Chondrocyte (in vitro differentiated cells): ENCODE measurements around the gene SUMO3. TPM values are rescaled to one million over a fixed set of nuclear protein-coding genes. Genes with fewer than 3 reads are reported as not detected.
A peak's percentile ranks its signal among the peaks of the same experiment; 100 is the strongest.

Experiments
- DNase-seq: peaks from one replicate; pipeline ENCODE4 v3.0.0; 2021; ENCODE audit warnings: mixed read lengths, low spot score
- H3K27ac Mint-ChIP-seq: one replicate; pipeline ENCODE4 v1.8.0; 2021; ENCODE audit warnings: mild to moderate bottlenecking, moderate library complexity, mixed read lengths; ENCODE audit not compliant: unreplicated experiment
- H3K27me3 Mint-ChIP-seq: 2 replicates; pipeline ENCODE4 v1.8.0; 2021; ENCODE audit warnings: low read depth, mixed read lengths
- H3K36me3 Mint-ChIP-seq: 2 replicates; pipeline ENCODE4 v1.8.0; 2021; ENCODE audit warnings: low read depth, mixed read lengths
- H3K4me1 Mint-ChIP-seq: 2 replicates; pipeline ENCODE4 v1.8.0; 2021; ENCODE audit warnings: low read depth, mild to moderate bottlenecking, mixed read lengths
- H3K4me3 Mint-ChIP-seq: one replicate; pipeline ENCODE4 v1.8.0; 2021; ENCODE audit warnings: mild to moderate bottlenecking, moderate library complexity, mixed read lengths; ENCODE audit not compliant: unreplicated experiment
- H3K9me3 Mint-ChIP-seq: 2 replicates; pipeline ENCODE4 v1.8.0; 2021; ENCODE audit warnings: low read depth, mixed read lengths
- CTCF ChIP-seq: fragments of 200-600 bp; sonication (generic); IDR thresholded peaks from 2 replicates; pipeline ENCODE4 v1.5.0; 2021; ENCODE audit warnings: antibody characterized with exemption, mild to moderate bottlenecking, moderate library complexity
- total RNA-seq: library from RNA; stranded (reverse); gene quantifications from 3 replicates; pipeline ENCODE4 v1.2.1, GENCODE V29; 2021

Gene SUMO3
- total RNA-seq, 1 donor from 2014 or later, result 51.3 TPM

- peaks cover 8% of the 10 kb centered on the region for H3K4me1 Mint-ChIP-seq
- peaks cover 6% of the 10 kb centered on the region for H3K9me3 Mint-ChIP-seq
- peak; percentile 78 for DNase-seq
- no peak overlapping the region for H3K4me3 Mint-ChIP-seq
- H3K36me3 Mint-ChIP-seq, result peaks cover 6% of the 10 kb centered on the region
- H3K27me3 Mint-ChIP-seq, result peaks cover 2% of the 10 kb centered on the region
- no peak for TF ChIP-seq CTCF
- no peak overlapping the region for H3K27ac Mint-ChIP-seq
Measured at GRCh38 chr21:44756423-44757185, 61.3 kb downstream of the SUMO3 start.

Other genes starting within 250 kb of the SUMO3 start
- not detected in 3 replicates for gene KRTAP10-4, start 244.3 kb downstream of the SUMO3 start, total RNA-seq
- gene KRTAP10-5, start 237.5 kb downstream of the SUMO3 start, total RNA-seq, result not detected in 3 replicates
- gene KRTAP10-6, start 225.6 kb downstream of the SUMO3 start, total RNA-seq, result not detected in 3 replicates
- gene KRTAP10-7, start 217.5 kb downstream of the SUMO3 start, total RNA-seq, result not detected in 3 replicates
- gene KRTAP10-8, start 206.0 kb downstream of the SUMO3 start, total RNA-seq, result not detected in 3 replicates
- gene KRTAP10-9, start 191.0 kb downstream of the SUMO3 start, total RNA-seq, result not detected in 3 replicates
- not detected in 3 replicates for gene KRTAP10-10, start 180.7 kb downstream of the SUMO3 start, total RNA-seq
- not detected in 3 replicates for gene KRTAP10-11, start 171.6 kb downstream of the SUMO3 start, total RNA-seq
- gene KRTAP12-4, start 163.4 kb downstream of the SUMO3 start, total RNA-seq, result not detected in 3 replicates
- not detected in 3 replicates for gene KRTAP12-3, start 160.1 kb downstream of the SUMO3 start, total RNA-seq
- gene KRTAP12-2, start 151.1 kb downstream of the SUMO3 start, total RNA-seq, result not detected in 3 replicates
- not detected in 3 replicates for gene KRTAP12-1, start 135.9 kb downstream of the SUMO3 start, total RNA-seq
- not detected in 3 replicates for gene KRTAP10-12, start 120.9 kb downstream of the SUMO3 start, total RNA-seq
- 0.15 to 0.38 TPM in 2 of 3 replicates, not detected in the other for gene TSPEAR, start 106.5 kb downstream of the SUMO3 start, total RNA-seq
- gene UBE2G2, start 16.2 kb downstream of the SUMO3 start, total RNA-seq, result 48.5 to 75.5 TPM (median 54.8 TPM) in 3 replicates
- 225 to 333 TPM (median 329 TPM) in 3 replicates for gene PTTG1IP, start 55.6 kb upstream of the SUMO3 start, total RNA-seq
- 0.15 to 1.4 TPM (median 0.87 TPM) in 3 replicates for gene ITGB2, start 102.8 kb upstream of the SUMO3 start, total RNA-seq
- 20.4 to 27.4 TPM (median 24.0 TPM) in 3 replicates for gene SLX9, start 122.0 kb upstream of the SUMO3 start, total RNA-seq